Mammary epithelial cell (primary cell): ENCODE data around the gene CORO2B.

ENCODE experiments used
- EZH2 ChIP-seq: IDR thresholded peaks from 2 replicates; pipeline ENCODE4 v1.6.1; 2012; ENCODE audit warnings: low read length, inconsistent platforms, borderline replicate concordance
- TF ChIP-seq, protein P1 (sequence below), 2 donors: IDR thresholded peaks in 1 of 2; conservative IDR thresholded peaks in 1 of 2; 2 replicates each; pipeline ENCODE4 v1.5.1; 2011 to 2012; ENCODE audit warnings: inconsistent platforms in 2 of 2, low read length in 2 of 2, mild to moderate bottlenecking in 2 of 2, control low read depth in 1 of 2, low read depth in 1 of 2; ENCODE audit not compliant: insufficient read depth in 1 of 2; ENCODE audit errors: extremely low read depth in 1 of 2

DNA sequence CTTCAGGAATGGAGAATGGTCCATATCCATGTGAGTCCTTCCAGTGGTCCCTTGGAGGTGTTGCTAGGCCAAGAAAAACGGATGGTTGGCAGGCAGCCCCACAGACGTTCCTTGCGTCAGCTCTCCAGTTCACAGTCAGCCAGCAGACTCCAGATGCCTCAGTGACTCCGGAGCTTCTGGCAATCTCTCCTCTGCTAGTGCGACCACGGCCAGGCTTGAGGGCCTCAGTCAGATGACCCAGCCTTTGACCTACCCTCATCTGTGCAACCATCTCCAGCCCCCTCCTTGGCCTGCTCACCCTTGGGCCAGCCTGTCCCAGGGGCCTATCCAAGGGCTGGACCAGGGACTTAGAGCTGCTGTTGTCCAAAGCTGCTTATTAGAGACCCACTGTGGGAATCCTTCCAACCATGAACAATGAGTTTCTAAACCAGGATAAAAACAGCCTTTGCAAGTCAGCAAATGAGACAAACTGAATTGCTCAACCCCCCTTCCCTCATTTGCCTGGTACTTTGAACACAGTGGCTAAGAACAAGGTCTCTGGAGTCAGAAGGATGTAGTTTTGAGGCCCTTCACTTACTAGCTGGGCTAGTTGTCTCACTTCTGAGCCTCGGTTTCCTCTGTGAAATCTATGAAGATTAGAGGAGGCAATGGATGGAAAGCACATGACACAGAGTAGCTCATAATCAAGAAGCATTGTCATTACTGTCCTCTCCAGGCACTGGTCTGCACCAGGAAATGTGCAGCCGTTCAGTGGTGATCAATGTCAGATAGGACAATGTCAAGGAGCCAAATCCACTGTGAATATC lies 197.1 kb downstream of the CORO2B start:
- TF ChIP-seq, protein P1, sequence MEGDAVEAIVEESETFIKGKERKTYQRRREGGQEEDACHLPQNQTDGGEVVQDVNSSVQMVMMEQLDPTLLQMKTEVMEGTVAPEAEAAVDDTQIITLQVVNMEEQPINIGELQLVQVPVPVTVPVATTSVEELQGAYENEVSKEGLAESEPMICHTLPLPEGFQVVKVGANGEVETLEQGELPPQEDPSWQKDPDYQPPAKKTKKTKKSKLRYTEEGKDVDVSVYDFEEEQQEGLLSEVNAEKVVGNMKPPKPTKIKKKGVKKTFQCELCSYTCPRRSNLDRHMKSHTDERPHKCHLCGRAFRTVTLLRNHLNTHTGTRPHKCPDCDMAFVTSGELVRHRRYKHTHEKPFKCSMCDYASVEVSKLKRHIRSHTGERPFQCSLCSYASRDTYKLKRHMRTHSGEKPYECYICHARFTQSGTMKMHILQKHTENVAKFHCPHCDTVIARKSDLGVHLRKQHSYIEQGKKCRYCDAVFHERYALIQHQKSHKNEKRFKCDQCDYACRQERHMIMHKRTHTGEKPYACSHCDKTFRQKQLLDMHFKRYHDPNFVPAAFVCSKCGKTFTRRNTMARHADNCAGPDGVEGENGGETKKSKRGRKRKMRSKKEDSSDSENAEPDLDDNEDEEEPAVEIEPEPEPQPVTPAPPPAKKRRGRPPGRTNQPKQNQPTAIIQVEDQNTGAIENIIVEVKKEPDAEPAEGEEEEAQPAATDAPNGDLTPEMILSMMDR (conservative IDR thresholded peaks at IDR 0.05 in 1 of 2, IDR thresholded peaks at IDR 0.05 in 1 of 2; ENCODE audit: extremely low read depth in 1 of 2, insufficient read depth in 1 of 2, low read depth in 1 of 2, low read length in 2 of 2) = no peak
- TF ChIP-seq EZH2 = no peak
